HG02588 (cell line): Measurements from ENCODE around the gene RTL10.

Source experiments
- ATAC-seq: cut with Tn5 transposase; IDR thresholded peaks from one replicate; pipeline ENCODE4 v1.9.1; 2021; ENCODE audit warnings: mild to moderate bottlenecking, moderate library complexity; ENCODE audit not compliant: unreplicated experiment

Gene RTL10

DNA sequence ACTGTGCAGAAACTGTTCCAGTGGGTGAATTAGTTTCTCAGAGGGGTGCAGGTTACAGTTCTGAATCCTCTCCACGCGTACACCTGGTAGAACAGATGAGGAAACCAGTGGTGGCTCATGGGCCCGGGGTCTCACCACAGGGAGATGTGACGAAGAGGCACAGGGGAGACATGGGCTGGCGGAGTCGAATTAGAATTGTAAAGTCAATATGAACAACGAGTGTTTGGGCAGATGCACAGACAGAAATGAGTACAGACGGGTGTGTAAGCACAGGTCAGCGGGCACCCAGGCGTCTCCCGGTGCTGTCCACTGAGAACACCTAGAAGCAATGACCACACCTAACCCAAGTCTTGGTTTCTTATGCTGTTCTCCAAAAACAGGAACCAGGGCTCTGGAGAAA lies 41.8 kb downstream of the RTL10 start:
- ATAC-seq = no peak

DNA sequence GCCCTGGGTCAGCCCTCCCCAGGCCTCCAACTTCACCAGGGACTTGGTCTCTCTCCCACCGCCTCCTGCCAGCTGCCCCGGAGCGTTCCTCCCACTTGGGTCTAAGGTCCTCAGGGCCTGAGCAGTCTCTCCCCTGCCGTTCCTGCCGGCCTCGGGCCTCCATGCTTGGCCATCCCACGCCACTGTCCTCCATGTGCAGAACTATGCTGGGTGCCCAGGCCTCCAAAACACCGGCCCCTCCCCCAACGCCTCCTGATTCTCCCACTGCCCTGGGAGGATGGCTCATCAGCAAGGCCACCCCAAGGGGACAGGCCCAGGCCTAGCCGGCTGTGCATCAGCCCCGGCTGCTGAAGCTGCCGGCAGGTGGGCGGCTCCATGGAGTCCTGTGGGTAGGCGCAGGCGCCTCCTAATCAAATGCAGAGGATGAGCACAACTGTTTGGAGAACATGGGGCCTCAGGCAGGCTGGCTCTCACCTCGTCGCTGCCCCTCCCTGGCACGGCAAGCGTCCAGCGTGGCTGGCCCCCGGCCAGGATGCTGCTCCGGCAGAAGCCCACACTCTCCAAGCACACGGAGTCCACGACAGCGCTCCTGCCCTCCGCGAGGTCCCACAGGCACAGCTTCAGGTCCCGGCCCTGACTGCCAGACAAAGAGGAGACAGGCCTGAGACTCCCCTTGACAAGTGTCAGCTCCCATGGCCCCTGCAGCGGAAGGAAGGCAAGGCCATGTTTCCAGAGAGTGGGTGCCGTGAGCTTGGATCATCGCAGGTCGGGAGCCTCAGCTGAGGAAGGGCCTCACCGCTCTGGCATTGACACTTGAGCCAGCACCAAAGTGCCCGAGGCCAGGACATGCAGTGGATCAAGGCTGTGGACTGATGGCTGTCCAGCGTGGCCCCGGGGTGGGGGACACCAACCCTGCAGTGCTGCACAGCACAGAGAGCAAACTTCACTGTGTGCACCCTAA lies 42.6 kb downstream of the RTL10 start:
- no peak for ATAC-seq

DNA sequence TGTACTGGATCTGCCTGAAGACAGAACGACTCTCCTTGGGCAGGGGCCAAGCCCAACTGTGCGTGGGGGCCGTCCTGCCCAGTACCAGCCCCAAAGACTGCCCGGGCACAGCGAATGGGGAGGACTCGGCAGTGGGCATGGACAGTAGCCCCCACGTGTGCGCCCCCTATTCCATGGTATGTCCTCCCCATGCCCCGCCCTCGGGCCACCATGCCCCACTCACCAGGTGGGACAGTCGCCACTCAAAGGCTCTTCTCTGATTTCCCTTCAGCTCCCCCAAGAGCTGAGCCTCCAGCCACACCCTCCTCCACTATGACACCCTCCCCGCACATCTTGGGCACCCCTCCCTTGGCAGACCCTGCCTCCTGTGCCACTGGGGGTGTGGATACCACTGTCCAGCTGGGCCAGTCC lies 43.5 kb downstream of the RTL10 start:
- no peak for ATAC-seq

DNA sequence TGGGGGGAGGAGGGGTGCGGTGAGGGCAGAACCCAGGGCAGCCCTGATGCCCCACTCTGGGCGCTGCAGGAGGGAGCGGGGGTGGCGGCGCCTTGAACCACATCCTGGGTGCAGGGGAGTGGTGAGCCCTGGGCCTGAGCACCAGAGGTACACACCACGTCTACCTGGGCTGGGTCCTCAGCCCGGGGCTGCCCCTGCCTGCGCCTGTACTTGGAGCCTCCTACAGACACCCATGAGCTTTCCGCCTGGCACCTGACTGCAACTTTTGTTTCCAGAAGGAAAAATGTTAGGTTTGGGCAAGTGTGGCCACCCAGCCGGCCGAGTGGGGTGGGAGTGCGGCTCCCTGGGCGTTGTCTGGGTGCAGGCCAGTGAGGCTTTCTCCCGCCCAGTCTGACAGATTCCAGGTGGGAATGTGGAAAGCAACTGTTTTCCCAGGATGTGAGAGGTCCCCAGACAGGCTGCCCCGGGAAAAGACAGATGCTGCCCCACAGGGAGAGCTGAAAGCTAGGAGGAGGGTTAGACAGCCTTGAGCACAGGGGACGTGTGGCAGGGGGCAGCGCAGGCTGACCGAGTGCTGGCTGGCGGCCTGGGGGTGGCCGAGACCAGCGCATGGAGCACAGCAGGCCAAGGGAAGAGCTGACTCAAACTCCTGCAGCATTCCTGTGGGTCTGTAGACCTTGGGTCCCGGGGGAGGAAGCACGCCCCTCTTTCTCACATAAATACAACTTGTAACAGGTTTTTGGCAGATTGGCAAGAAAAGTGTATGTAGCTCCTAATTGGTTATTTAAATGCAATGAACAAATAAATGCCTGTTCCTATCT lies 44.1 kb downstream of the RTL10 start:
- no peak for ATAC-seq

DNA sequence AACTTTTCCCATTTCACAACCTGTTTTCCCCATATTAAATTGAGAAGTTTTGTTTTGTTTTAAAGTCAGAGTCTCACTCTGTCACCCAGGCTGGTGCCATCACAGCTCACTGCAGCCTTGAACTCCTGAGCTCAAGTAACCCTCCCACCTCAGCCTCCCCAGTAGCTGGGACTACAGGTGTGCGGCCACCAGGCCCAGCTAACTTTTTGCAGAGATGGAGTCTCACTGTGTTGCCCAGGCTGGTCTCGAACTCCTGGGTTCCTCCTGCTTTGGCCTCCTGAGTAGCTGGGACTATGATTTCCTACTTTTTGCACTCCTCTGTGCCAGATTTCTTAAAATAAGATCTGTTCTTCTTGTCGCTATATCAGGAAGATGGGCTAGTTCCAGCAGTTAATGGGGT lies 44.9 kb downstream of the RTL10 start:
- ATAC-seq = no peak

DNA sequence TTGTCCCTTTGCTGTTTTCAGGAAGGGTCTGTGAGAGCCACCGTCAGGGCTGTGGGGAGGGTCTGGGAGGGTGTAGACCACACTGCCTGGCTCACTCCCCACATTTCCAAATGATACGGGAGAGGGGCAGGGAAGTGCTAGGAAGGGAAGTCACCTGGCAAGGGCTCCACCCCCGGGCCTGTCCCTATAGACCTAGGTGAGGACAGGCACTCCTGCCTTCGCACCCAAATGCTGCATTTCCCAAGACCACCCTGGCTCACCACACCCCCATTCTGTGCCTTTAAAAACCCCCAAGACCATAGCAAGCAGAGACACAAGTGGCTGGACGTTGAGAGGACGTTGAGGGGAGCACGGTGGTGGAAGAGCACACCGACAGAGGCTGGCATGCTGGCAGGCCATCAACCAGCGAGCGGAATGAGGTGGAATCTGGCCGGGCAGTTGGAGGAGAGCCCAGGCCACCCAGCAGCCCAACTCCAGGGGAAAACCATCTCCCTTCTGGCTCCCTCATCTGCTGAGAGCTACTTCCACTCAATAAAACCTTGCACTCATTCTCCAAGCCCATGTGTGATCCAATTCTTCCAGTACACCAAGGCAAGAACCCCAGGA lies 45.7 kb downstream of the RTL10 start:
- ATAC-seq = no peak

DNA sequence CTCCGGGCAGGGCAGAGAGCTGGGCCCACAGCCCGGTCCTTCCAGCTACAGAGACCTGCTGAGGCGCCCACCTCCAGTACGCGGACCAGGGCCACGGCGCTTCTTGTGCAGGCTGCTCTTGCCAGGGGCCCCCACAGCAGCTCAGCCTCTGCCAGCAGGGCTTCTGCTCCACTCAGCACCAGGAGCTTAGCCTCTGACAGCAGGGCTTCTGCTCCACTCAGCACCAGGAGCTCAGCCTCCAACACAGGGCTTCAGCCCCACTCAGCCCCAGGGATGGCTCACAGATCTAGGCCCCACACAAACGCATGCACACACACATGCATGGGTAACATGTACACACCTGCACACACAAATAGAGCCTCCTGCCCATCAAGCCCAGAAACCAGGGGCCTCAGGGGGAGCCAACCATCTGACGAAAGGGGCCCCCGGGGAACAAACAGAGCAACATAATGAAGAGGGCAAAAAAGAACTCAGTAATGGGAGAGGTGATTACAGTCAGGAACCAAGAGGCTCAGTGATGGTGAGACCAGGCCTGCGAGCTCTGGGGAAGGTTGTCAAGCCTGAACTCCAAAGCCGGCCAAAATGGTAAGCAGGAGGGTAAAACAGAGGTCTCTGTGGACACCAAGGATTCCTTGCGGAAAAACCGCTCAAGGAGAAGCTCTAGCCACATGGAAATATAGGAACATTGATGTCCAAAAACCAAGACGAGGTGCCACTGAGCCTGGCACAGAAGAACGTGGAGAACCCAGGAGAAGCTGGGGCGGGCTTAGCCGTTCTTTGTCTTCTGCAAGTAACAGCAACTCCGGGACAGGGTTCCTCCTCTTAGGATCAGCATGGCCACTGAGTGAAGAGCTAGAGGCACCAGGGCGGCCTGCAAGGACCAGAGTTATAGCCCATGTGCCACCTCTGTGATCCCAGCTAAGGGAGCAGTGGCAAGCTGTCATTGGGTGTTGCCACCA lies 46.5 kb downstream of the RTL10 start:
- no peak for ATAC-seq

DNA sequence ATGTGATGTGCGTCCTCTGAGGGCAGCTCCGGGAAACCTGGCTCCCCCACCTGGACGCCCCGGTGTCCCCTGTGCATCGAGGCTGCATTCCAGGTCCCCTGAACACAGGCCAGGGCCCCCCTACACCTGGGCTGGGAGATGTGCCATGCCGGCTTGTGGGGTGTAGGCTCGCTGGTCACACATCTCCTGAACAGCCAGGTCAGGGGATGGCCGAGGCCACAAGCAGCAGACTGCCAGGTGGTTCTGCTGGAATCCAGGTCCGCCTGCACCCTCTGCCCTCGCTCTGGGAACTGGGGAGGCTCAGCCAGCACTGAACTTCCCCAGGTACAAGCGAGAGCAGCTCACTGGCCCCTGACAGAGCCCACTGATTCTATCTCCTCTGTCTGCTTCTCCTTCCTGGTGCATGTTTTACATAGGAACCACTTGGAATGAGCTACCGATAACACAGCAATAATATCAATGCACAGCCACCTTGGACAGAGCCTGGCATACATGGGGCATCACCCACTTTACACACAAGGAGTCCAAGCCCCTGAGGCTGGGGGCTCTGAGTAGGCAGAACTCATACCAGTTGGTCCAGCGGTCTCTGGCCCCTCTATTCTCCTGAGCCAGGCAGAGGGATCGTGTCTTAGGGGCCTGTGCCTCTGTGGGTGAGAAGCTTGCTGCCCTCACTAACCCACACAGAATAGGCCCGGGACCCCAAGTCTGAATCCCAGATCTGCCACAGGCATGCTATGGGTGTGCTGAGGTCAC lies 47.3 kb downstream of the RTL10 start:
- ATAC-seq = no peak

DNA sequence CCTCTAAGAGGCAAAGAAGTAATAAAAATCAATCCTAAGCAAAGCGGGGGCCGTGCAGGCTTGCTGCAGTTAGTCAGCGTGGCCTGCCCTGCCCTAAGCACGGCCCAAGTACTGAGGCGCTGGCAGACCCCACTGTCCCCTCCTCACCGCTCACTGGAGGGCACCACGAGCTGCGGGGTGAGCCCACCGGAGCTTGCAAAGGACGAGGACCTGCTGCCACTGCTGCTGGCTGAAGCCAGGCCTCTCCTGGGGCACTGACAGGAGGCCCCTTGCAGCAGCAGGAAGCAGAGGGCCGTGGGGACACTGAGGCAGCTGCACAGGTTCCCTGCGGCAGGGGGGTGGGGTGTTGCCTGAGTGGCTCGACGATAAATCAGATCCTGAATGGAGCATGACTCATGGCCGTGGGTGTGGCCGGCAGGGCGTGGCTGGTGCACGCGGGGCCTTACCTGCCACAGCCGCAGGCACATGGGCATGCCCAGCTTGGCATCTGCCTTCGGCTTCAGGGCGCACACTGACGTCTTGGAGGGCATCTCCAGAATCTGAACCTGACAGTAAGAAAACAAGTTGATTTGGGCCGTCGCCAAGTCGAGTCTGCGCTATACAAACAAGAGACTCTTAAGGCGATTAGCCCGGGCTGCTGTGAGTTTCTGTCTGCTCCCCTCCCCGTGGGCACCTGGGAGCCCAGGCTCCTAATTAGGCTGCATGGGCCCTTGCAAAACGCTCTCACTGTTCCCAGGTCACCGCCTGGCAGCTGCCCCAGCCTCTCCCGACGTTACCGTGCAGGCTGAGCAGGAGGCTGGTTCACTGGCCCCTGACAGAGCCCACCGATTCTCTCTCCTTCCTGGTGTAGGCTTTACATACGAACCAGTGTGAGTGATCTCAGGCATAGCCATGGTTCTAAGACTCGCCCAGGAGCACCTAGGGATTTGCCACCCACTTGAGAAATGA lies 48.2 kb downstream of the RTL10 start:
- no peak for ATAC-seq

DNA sequence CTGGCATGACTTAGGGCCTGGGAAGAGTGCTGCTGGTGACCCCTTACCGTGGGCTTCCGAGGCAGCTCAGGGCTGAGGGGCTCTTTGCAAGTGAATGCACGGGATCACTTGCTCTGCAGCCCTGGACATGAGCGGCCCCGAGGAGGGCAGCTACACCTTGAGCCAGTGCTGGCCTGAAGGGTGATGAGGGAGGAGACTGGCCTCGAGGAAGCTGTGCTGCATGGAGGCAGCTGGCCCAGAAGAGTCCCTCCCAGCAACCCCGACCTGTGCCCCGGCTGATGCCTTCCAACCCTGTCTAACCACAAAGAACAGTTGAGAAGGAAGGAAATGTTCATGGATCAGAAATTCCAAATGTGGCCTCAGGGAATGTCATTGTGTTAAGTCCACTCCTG lies 48.9 kb downstream of the RTL10 start:
- no peak for ATAC-seq
